Neural progenitor cell (in vitro differentiated cells): Measurements from ENCODE around the gene EFHD1. TPM values are rescaled to one million over a fixed set of nuclear protein-coding genes. Genes with fewer than 3 reads are reported as not detected.

Experiments
- DNase-seq: peaks from one replicate; pipeline ENCODE4 v3.0.0-alpha.2; 2016; ENCODE audit warnings: low spot score
- H2AFZ ChIP-seq: fragments of 200-600 bp; sonication (generic); replicated peaks from 2 replicates; pipeline ENCODE4 v1.6.1; 2016; ENCODE audit warnings: antibody characterized with exemption
- H3F3A ChIP-seq: fragments of 200-600 bp; sonication (generic); 2 replicates; pipeline ENCODE4 v1.6.1; 2016; ENCODE audit warnings: antibody characterized with exemption, low read depth
- H3K27ac ChIP-seq: fragments of 200-600 bp; sonication (generic); 2 replicates; pipeline ENCODE4 v1.5.1; 2016; ENCODE audit warnings: mild to moderate bottlenecking
- H3K27me3 ChIP-seq: fragments of 200-600 bp; sonication (generic); 2 replicates; pipeline ENCODE4 v1.6.1; 2016; ENCODE audit warnings: mild to moderate bottlenecking, moderate library complexity
- H3K36me3 ChIP-seq: fragments of 200-600 bp; sonication (generic); 2 replicates; pipeline ENCODE4 v1.5.1; 2016
- H3K4me1 ChIP-seq: fragments of 200-600 bp; sonication (generic); 2 replicates; pipeline ENCODE4 v1.6.1; 2016; ENCODE audit warnings: mixed run types
- H3K4me2 ChIP-seq: fragments of 200-600 bp; sonication (generic); 2 replicates; pipeline ENCODE4 v1.6.1; 2016
- H3K4me3 ChIP-seq: fragments of 200-600 bp; sonication (generic); 2 replicates; pipeline ENCODE4 v1.5.1; 2016
- H3K79me2 ChIP-seq: fragments of 200-600 bp; sonication (generic); 2 replicates; pipeline ENCODE4 v1.6.1; 2016; ENCODE audit warnings: low read depth
- H3K9ac ChIP-seq: fragments of 200-600 bp; sonication (generic); 2 replicates; pipeline ENCODE4 v1.6.1; 2016
- H3K9me3 ChIP-seq: fragments of 200-600 bp; sonication (generic); 2 replicates; pipeline ENCODE4 v1.5.1; 2016; ENCODE audit warnings: low read depth
- H4K20me1 ChIP-seq: fragments of 200-600 bp; sonication (generic); 2 replicates; pipeline ENCODE4 v1.6.1; 2016; ENCODE audit warnings: low read depth
- H3K27ac Mint-ChIP-seq: 3 replicates; pipeline ENCODE4 v1.8.0; 2021; ENCODE audit warnings: mixed read lengths
- H3K27me3 Mint-ChIP-seq: 2 replicates; pipeline ENCODE4 v1.8.0; 2022; ENCODE audit warnings: low read depth, mild to moderate bottlenecking, inconsistent platforms, moderate library complexity, mixed read lengths; ENCODE audit not compliant: insufficient read depth
- H3K36me3 Mint-ChIP-seq: 3 replicates; pipeline ENCODE4 v1.8.0; 2021; ENCODE audit warnings: mixed read lengths
- H3K4me1 Mint-ChIP-seq: 3 replicates; pipeline ENCODE4 v1.8.0; 2021; ENCODE audit warnings: mixed read lengths
- H3K4me3 Mint-ChIP-seq: 3 replicates; pipeline ENCODE4 v1.8.0; 2021; ENCODE audit warnings: mild to moderate bottlenecking, moderate library complexity, mixed read lengths
- H3K9me3 Mint-ChIP-seq: 3 replicates; pipeline ENCODE4 v1.8.0; 2020; ENCODE audit warnings: mixed read lengths
- CTCF ChIP-seq: fragments of 200-600 bp; sonication (generic); IDR thresholded peaks from 2 replicates; pipeline ENCODE4 v1.5.1; 2017; ENCODE audit warnings: antibody characterized with exemption, mild to moderate bottlenecking
- EZH2 ChIP-seq: fragments of 200-600 bp; sonication (generic); IDR thresholded peaks from 2 replicates; pipeline ENCODE4 v1.6.1; 2017; ENCODE audit warnings: antibody characterized with exemption, mild to moderate bottlenecking, moderate library complexity
- EZH2phosphoT487 ChIP-seq: fragments of 200-600 bp; sonication (generic); IDR thresholded peaks from 2 replicates; pipeline ENCODE4 v1.6.1; 2017; ENCODE audit warnings: antibody characterized with exemption
- total RNA-seq: library from RNA; depleted of rRNA; stranded (reverse); fragments of >200 nt; gene quantifications from 2 replicates; pipeline ENCODE4 v1.2.3, GENCODE V29; 2015; ENCODE audit warnings: low replicate concordance

The EFHD1 gene
- total RNA-seq, 1 donor from 2014 or later = 5.9 TPM

- Mint-ChIP-seq H3K4me1 (peaks cover 31% of the 10 kb centered on the region), H3K4me3 (peak overlapping the region; percentile 73), H3K27ac (no peak overlapping the region), H3K27me3 (peaks cover 22% of the 10 kb centered on the region), H3K9me3 (no peaks in the 10 kb centered on the region), H3K36me3 (peaks cover 1% of the 10 kb centered on the region)
- Histone ChIP-seq H3K27me3 (peaks cover 79% of the 10 kb centered on the region), H2AFZ (no peak overlapping the region), H3K79me2 (no peaks in the 10 kb centered on the region), H4K20me1 (peaks cover 12% of the 10 kb centered on the region), H3K4me1 (peaks cover 16% of the 10 kb centered on the region), H3K4me3 (no peak overlapping the region), H3K36me3 (no peaks in the 10 kb centered on the region), H3F3A (peaks cover 27% of the 10 kb centered on the region), H3K9me3 (no peaks in the 10 kb centered on the region), H3K4me2 (no peak overlapping the region), H3K9ac (no peak overlapping the region), H3K27ac (no peak overlapping the region)
- TF ChIP-seq EZH2phosphoT487 = no peak
- TF ChIP-seq EZH2 = no peak
- TF ChIP-seq CTCF = no peak
- DNase-seq = no peak
Observed at GRCh38 chr2:232636788-232637420, 3.5 kb downstream of the EFHD1 start.

DNA sequence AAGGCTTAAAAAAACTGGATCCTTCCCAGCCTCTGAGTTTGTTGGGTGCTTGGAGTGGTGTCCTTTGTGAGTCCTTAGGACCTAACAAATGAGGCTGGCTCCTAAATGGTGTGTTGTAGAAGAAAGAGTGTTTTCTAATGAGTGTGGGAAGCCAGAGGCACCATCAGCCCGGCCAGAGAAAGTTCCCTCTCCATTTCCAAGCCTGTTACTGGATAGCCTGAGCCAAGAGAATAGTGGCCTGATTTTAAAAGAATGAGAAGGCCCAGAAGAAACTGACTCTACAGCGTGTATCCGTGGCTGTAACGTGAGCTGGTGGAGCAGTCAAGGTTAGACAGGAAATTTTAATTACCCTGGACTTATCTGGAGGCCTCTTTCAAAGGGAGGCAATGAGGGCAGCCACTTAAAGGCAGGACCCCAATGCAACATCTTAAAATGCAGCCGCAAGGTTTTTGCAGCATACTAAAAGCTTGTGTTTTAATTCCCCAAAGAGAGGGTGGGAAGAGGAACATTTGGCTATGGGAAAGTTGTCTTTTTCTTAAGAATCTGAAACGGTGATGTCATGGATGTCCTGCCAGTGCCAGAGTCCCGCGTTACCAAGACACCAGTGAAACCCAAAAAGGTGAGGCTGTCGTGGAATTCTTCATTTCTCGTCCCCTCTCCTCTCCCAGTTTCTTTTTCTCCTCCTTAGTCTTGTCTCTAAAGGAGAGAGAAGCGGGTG is 4.6 kb downstream of the EFHD1 start:
- no peak for DNase-seq
- H3K4me3 Mint-ChIP-seq = no peak overlapping the region
- Histone ChIP-seq H3K36me3 (no peaks in the 10 kb centered on the region), H3K9ac (no peak overlapping the region), H3K4me1 (peaks cover 16% of the 10 kb centered on the region), H3K27me3 (peaks cover 68% of the 10 kb centered on the region), H3K27ac (no peak overlapping the region), H3K4me2 (peak overlapping the region; percentile 63), H2AFZ (no peak overlapping the region), H3K79me2 (no peaks in the 10 kb centered on the region), H3K9me3 (no peaks in the 10 kb centered on the region), H3F3A (peaks cover 27% of the 10 kb centered on the region), H3K4me3 (no peak overlapping the region), H4K20me1 (peaks cover 12% of the 10 kb centered on the region)
- no peak overlapping the region for H3K27ac Mint-ChIP-seq
- peaks cover 33% of the 10 kb centered on the region for H3K4me1 Mint-ChIP-seq
- no peaks in the 10 kb centered on the region for H3K9me3 Mint-ChIP-seq
- TF ChIP-seq EZH2 (no peak), CTCF (no peak), EZH2phosphoT487 (no peak)
- peaks cover 1% of the 10 kb centered on the region for H3K36me3 Mint-ChIP-seq
- H3K27me3 Mint-ChIP-seq = peaks cover 21% of the 10 kb centered on the region

DNA sequence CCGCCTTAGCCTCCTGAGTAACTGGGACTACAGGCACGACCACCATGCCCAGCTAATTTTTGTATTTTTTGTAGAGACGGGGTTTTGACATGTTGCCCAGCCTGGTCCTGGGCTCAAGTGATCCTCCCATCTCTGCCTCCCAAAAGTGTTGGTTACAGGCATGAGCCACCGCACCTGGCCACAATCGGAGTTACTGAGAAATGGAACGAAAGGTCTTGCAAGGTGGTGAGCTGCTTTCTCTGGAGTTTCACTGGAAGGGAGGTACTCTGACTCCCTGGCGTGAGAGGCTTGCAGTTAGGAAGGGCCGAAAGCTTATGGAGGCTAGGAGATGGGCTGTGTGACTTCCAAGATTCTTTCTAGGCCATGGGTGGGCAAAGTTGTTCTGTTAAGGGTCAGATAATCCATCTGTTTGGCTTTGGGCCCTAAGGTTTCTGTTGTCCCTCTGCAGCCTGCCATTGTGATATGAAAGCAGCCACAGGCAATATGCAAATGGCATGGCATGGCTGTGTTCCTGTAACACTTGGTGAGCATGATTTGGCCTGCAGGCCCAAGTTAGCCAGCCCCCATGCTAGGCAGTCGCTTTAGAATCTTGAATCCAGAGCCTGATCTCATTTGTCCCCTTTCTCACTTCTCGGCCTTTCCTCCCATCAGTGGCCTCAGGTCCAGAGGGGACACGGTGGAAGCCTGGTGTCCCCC is 7.9 kb downstream of the EFHD1 start:
- peaks cover 8% of the 10 kb centered on the region for H4K20me1 ChIP-seq
- no peak for TF ChIP-seq EZH2
- TF ChIP-seq CTCF = no peak
- no peak for TF ChIP-seq EZH2phosphoT487
- H3K27me3 Mint-ChIP-seq = peaks cover 13% of the 10 kb centered on the region
- peaks cover 35% of the 10 kb centered on the region for H3K27me3 ChIP-seq
- H3K4me2 ChIP-seq = no peak overlapping the region
- no peak overlapping the region for H3K27ac Mint-ChIP-seq
- peaks cover 8% of the 10 kb centered on the region for H3F3A ChIP-seq
- no peak overlapping the region for H3K9ac ChIP-seq
- H3K9me3 Mint-ChIP-seq = no peaks in the 10 kb centered on the region
- no peak for DNase-seq
- no peaks in the 10 kb centered on the region for H3K79me2 ChIP-seq
- H3K36me3 Mint-ChIP-seq = peaks cover 1% of the 10 kb centered on the region
- no peaks in the 10 kb centered on the region for H3K9me3 ChIP-seq
- H3K4me1 Mint-ChIP-seq = peaks cover 36% of the 10 kb centered on the region
- H3K4me3 ChIP-seq = no peak overlapping the region
- peaks cover 16% of the 10 kb centered on the region for H3K4me1 ChIP-seq
- no peak overlapping the region for H3K27ac ChIP-seq
- no peak overlapping the region for H2AFZ ChIP-seq
- no peaks in the 10 kb centered on the region for H3K36me3 ChIP-seq
- H3K4me3 Mint-ChIP-seq = no peak overlapping the region
